Endothelial cell of umbilical vein (primary cell): ENCODE data around the gene EED. TPM values are rescaled to one million over a fixed set of nuclear protein-coding genes. Genes with fewer than 3 reads are reported as not detected.
"Not testable (repeated sequence)": the region's sequence is repeated elsewhere in the genome, so short reads cannot be mapped to it uniquely, and the experiment has no call there.

Experiments
- BruUV-seq: library from RNA; stranded (reverse); fragments of 400-500 nt; replicated peaks from 2 replicates; lab custom pipeline; 2021; lab: Mats Ljungman, UMichigan
- CTCF ChIA-PET: fragments of 300-600, 350-600 bp; sonication (Branson Sonifier 250); formaldehyde crosslinking; loops from one replicate; lab custom pipeline; 2021; ENCODE audit warnings: antibody characterized with exemption, inconsistent platforms; lab: Charles Lee
- POLR2A ChIA-PET: fragments of 300-600, 350-600 bp; sonication (Branson Sonifier 250); formaldehyde crosslinking; loops from one replicate; lab custom pipeline; 2021; ENCODE audit warnings: antibody characterized with exemption, inconsistent platforms; lab: Charles Lee
- DNase-seq: peaks from one replicate; pipeline ENCODE4 v3.0.0-alpha.2; 2011; ENCODE audit warnings: low read depth, low spot score
- FAIRE-seq: peaks from 2 replicates; lab custom pipeline; 2011; peaks lifted over from hg19 to GRCh38; lab: Jason Lieb, UNC
- H2AFZ ChIP-seq: 2 replicates; pipeline ENCODE4 v1.6.0; 2012; ENCODE audit warnings: low read depth, low read length, control low read depth, inconsistent platforms
- H3K27ac ChIP-seq: 2 replicates; pipeline ENCODE4 v1.5.1; 2011; ENCODE audit warnings: low read depth, mild to moderate bottlenecking, control low read depth, low read length, moderate library complexity; ENCODE audit not compliant: insufficient read depth
- H3K27me3 ChIP-seq, 2 experiments: 2 replicates each; pipeline versions ENCODE4 v1.6.0 to v1.6.1; 2011; ENCODE audit warnings: low read length in 2 of 2, mixed read lengths in 1 of 2; ENCODE audit not compliant: control insufficient read depth in 2 of 2, insufficient read depth in 2 of 2
- H3K36me3 ChIP-seq, 2 experiments: 2 replicates in 1 of 2; 3 replicates in 1 of 2; pipeline ENCODE4 v1.5.1; 2011; ENCODE audit warnings: low read length in 2 of 2, mild to moderate bottlenecking in 1 of 2, moderate library complexity in 1 of 2; ENCODE audit not compliant: control insufficient read depth in 2 of 2, insufficient read depth in 2 of 2; ENCODE audit errors: extremely low read depth in 1 of 2
- H3K4me1 ChIP-seq: 3 replicates; pipeline ENCODE4 v1.5.1; 2011; ENCODE audit warnings: mild to moderate bottlenecking, low read length; ENCODE audit not compliant: control insufficient read depth, insufficient read depth; ENCODE audit errors: extremely low read depth
- H3K4me2 ChIP-seq: 2 replicates; pipeline ENCODE4 v1.6.1; 2011; ENCODE audit warnings: low read length, control low read depth, mixed read lengths; ENCODE audit not compliant: insufficient read depth
- H3K4me3 ChIP-seq, 3 experiments: fragments of 200-600 bp in 1 of 3; sonication (generic), shearing (Covaris generic) in 1 of 3; replicated peaks in 1 of 3; 2 replicates each; pipeline ENCODE4 v1.5.1; 2011 to 2016; ENCODE audit warnings: control low read depth in 3 of 3, low read length in 3 of 3, mild to moderate bottlenecking in 2 of 3, inconsistent platforms in 1 of 3, low read depth in 1 of 3, moderate library complexity in 1 of 3; ENCODE audit not compliant: insufficient read depth in 1 of 3
- H3K79me2 ChIP-seq: 2 replicates; pipeline ENCODE4 v1.6.0; 2012; ENCODE audit warnings: low read length, inconsistent platforms; ENCODE audit not compliant: control insufficient read depth, insufficient read depth
- H3K9ac ChIP-seq: replicated peaks from 2 replicates; pipeline ENCODE3; 2011; ENCODE audit warnings: low read length, control low read depth; ENCODE audit not compliant: insufficient read depth; ENCODE audit errors: extremely low read depth
- H3K9me1 ChIP-seq: replicated peaks from 3 replicates; pipeline ENCODE4 v1.6.0; 2011; ENCODE audit warnings: mild to moderate bottlenecking, low read length; ENCODE audit not compliant: control insufficient read depth, insufficient read depth; ENCODE audit errors: extremely low read depth
- H3K9me3 ChIP-seq: replicated peaks from 2 replicates; pipeline ENCODE4 v1.5.1; 2012; ENCODE audit warnings: low read length, inconsistent platforms; ENCODE audit not compliant: control insufficient read depth, insufficient read depth
- H4K20me1 ChIP-seq: replicated peaks from 2 replicates; pipeline ENCODE3; 2011; ENCODE audit warnings: mild to moderate bottlenecking, low read length; ENCODE audit not compliant: control insufficient read depth, insufficient read depth; ENCODE audit errors: extremely low read depth
- EZH2 ChIP-seq: IDR thresholded peaks from 2 replicates; pipeline ENCODE4 v1.6.1; 2012; ENCODE audit warnings: borderline replicate concordance, low read depth, mild to moderate bottlenecking, moderate library complexity, low read length, inconsistent platforms; ENCODE audit not compliant: severe bottlenecking
- FOS ChIP-seq: IDR thresholded peaks from 2 replicates; pipeline ENCODE4 v1.6.1; 2011; ENCODE audit warnings: mild to moderate bottlenecking, low read length, moderate library complexity, borderline replicate concordance; ENCODE audit not compliant: insufficient read depth
- GATA2 ChIP-seq: IDR thresholded peaks from 2 replicates; pipeline ENCODE4 v1.7.0; 2011; ENCODE audit warnings: low read depth, mild to moderate bottlenecking, moderate library complexity, mixed read lengths, low read length; ENCODE audit not compliant: insufficient read length, insufficient read depth
- JUN ChIP-seq: IDR thresholded peaks from 2 replicates; pipeline ENCODE4 v1.6.1; 2011; ENCODE audit warnings: borderline replicate concordance, low read depth; ENCODE audit not compliant: insufficient read length, insufficient read depth
- MYC ChIP-seq: IDR thresholded peaks from one replicate; pipeline ENCODE4 v1.6.1; 2011; ENCODE audit warnings: mild to moderate bottlenecking, low read depth, low read length
- POLR2A ChIP-seq: IDR thresholded peaks from 2 replicates; pipeline ENCODE4 v1.6.1; 2012; ENCODE audit warnings: low read depth, mild to moderate bottlenecking, control low read depth, low read length
- POLR2AphosphoS5 ChIP-seq: IDR thresholded peaks from 2 replicates; pipeline ENCODE4 v1.6.1; 2012; ENCODE audit warnings: low read depth, mild to moderate bottlenecking, control low read depth, low read length, moderate library complexity; ENCODE audit not compliant: insufficient read depth
- dilution Hi-C: fragments of 300-500 bp; cut with MboI; formaldehyde crosslinking; loops from one replicate; pipeline ENCODE4 v1.15.0; 2019; ENCODE audit warnings: low sequenced_read_pairs; ENCODE audit not compliant: extremely low pct_ligation_motif_present
- intact Hi-C: fragments of 100-400 bp; cut with micrococcal nuclease; formaldehyde crosslinking; loops from one replicate; pipeline ENCODE4 v1.10.0; 2022
- polyA plus RNA-seq, 4 experiments: library from polyadenylated mRNA; depleted of rRNA in 3 of 4; stranded (reverse) in 3 of 4; unstranded in 1 of 4; fragments of >200 nt; gene quantifications; 2 replicates each; pipeline versions ENCODE4 v1.2.1 to v1.2.3, GENCODE V29; 2011 to 2012; ENCODE audit warnings: missing spikeins in 1 of 4
- total RNA-seq: library from RNA; stranded (reverse); gene quantifications from 2 replicates; pipeline ENCODE4 v1.2.3, GENCODE V29; 2021
- TF ChIP-seq, protein P1 (sequence below): IDR thresholded peaks from 2 replicates; pipeline ENCODE4 v1.6.1; 2011; ENCODE audit not compliant: insufficient read depth, insufficient read length
- TF ChIP-seq, protein P2 (sequence below), 2 donors: IDR thresholded peaks; 1 replicate in 1 of 2; 2 replicates in 1 of 2; pipeline ENCODE4 v1.5.1; 2011; ENCODE audit warnings: low read length in 2 of 2, mild to moderate bottlenecking in 2 of 2, moderate library complexity in 2 of 2, control low read depth in 1 of 2, inconsistent platforms in 1 of 2, low read depth in 1 of 2; ENCODE audit not compliant: insufficient read depth in 1 of 2; ENCODE audit errors: extremely low read depth in 1 of 2

Gene EED
- total and polyA plus RNA-seq, 2 donors (not counting 3 experiments of a cell fraction or from before 2014, with no cell fraction given): 9.4 to 21.8 TPM

DNA sequence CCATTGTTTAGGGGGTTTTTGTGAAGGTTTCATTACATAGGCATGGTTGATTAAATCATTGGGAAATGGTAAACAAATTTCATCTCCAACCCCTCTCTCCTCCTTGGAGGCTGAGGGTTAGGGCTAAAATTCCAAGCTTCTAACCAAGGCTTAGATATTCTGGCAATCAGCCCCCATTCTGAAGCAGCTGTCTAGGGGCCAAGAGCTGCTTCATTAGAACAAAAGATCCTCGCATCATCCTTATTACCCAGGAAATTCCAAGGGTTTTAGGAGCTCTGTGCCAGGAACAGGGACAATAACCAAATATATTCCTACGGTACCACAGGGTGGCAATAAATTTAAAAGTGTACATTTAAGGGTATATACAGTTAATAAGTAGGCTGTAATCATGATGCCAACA is 22.5 kb upstream of the EED start:
- no peak for DNase-seq
- no peak for TF ChIP-seq POLR2A
- TF ChIP-seq MYC: no peak
- TF ChIP-seq, protein P1, sequence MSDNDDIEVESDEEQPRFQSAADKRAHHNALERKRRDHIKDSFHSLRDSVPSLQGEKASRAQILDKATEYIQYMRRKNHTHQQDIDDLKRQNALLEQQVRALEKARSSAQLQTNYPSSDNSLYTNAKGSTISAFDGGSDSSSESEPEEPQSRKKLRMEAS: no peak
- TF ChIP-seq JUN: no peak
- TF ChIP-seq FOS: no peak
- TF ChIP-seq POLR2AphosphoS5: no peak
- TF ChIP-seq GATA2: no peak
- TF ChIP-seq, protein P2, sequence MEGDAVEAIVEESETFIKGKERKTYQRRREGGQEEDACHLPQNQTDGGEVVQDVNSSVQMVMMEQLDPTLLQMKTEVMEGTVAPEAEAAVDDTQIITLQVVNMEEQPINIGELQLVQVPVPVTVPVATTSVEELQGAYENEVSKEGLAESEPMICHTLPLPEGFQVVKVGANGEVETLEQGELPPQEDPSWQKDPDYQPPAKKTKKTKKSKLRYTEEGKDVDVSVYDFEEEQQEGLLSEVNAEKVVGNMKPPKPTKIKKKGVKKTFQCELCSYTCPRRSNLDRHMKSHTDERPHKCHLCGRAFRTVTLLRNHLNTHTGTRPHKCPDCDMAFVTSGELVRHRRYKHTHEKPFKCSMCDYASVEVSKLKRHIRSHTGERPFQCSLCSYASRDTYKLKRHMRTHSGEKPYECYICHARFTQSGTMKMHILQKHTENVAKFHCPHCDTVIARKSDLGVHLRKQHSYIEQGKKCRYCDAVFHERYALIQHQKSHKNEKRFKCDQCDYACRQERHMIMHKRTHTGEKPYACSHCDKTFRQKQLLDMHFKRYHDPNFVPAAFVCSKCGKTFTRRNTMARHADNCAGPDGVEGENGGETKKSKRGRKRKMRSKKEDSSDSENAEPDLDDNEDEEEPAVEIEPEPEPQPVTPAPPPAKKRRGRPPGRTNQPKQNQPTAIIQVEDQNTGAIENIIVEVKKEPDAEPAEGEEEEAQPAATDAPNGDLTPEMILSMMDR (IDR thresholded peaks at IDR 0.05; ENCODE audit: extremely low read depth in 1 of 2, insufficient read depth in 1 of 2, low read depth in 1 of 2, low read length in 2 of 2): no peak
- no peak for TF ChIP-seq EZH2
- intact Hi-C loops: no loop called here
- no peaks in the 10 kb centered on the region for H4K20me1 ChIP-seq
- no peaks in the 10 kb centered on the region for H3K9me3 ChIP-seq
- CTCF ChIA-PET: interaction anchor here (0.9 to 6.3 kb wide), 10 partner anchors 9 to 283 kb away, joined by 3 to 43 read pairs (median 3); no protein-coding TSS in a partner anchor
- no peak overlapping the region for H3K9ac ChIP-seq
- FAIRE-seq: no peak
- no peak overlapping the region for H3K4me3 ChIP-seq
- BruUV-seq: no TSS peak
- no peaks in the 10 kb centered on the region for H3K9me1 ChIP-seq
- H3K27me3 ChIP-seq: peaks cover 2 to 12% of the 10 kb centered on the region in 2 experiments
- H3K79me2 ChIP-seq: no peaks in the 10 kb centered on the region
- no peak overlapping the region for H2AFZ ChIP-seq
- dilution Hi-C loops: loop anchor here (25.0 kb wide), 1 partner anchor 185 kb away; no protein-coding TSS in a partner anchor
- no peaks in the 10 kb centered on the region for H3K36me3 ChIP-seq
- no peak overlapping the region for H3K27ac ChIP-seq
- H3K4me2 ChIP-seq: no peak overlapping the region
- POLR2A ChIA-PET: interaction anchor here (1.0 kb wide), 1 partner anchor 153 kb away, joined by 3 read pairs; the partner anchor contains the start of gene PICALM
- no peaks in the 10 kb centered on the region for H3K4me1 ChIP-seq

DNA sequence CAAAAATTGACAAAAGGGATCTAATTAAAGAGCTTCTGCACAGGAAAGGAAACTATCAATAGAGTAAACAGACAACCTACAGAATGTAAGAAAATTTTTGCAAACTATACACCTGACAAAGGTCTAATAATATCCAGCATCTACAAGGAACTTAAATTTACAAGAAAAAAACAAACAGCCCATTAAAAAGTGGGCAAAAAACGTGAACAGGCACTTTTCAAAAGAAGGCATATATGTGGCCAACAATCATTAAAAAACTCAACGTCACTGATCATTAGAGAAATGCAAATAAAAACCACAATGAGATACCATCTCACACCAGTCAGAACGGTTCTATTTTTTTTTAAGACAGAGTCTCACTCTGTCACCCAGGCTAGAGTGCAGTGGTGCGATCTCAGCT is 20.0 kb upstream of the EED start:
- H3K9ac ChIP-seq, POLR2A ChIA-PET, H3K27ac ChIP-seq, intact Hi-C loops, H3K79me2 ChIP-seq, H3K9me3 ChIP-seq, H3K4me3 ChIP-seq, H3K4me2 ChIP-seq, DNase-seq, H3K9me1 ChIP-seq, H4K20me1 ChIP-seq, BruUV-seq, FAIRE-seq, H3K4me1 ChIP-seq, H2AFZ ChIP-seq, H3K36me3 ChIP-seq: not testable (repeated sequence)
- peaks cover 2 to 12% of the 10 kb centered on the region in 2 experiments for H3K27me3 ChIP-seq
- CTCF ChIA-PET: interaction anchor here (6.3 kb wide), 1 partner anchor 183 kb away, joined by 43 read pairs; no protein-coding TSS in a partner anchor
- dilution Hi-C loops: loop anchor here (25.0 kb wide), 1 partner anchor 187 kb away; no protein-coding TSS in a partner anchor

- H3K4me1 ChIP-seq, H3K4me2 ChIP-seq, POLR2A ChIA-PET, dilution Hi-C loops, H3K4me3 ChIP-seq, H2AFZ ChIP-seq, H3K9ac ChIP-seq, H3K27ac ChIP-seq, intact Hi-C loops, FAIRE-seq, H4K20me1 ChIP-seq, BruUV-seq, H3K36me3 ChIP-seq, H3K9me3 ChIP-seq, H3K9me1 ChIP-seq, DNase-seq, H3K79me2 ChIP-seq: not testable (repeated sequence)
- CTCF ChIA-PET: interaction anchor here (6.3 kb wide), 1 partner anchor 183 kb away, joined by 43 read pairs; no protein-coding TSS in a partner anchor
- H3K27me3 ChIP-seq: peaks cover 2 to 12% of the 10 kb centered on the region in 2 experiments
Measured at GRCh38 chr11:86225344-86225743, 19.2 kb upstream of the EED start.
